DMS 273 (cell line): ENCODE measurements around the gene SLC1A2.

Experiments used
- DNase-seq: peaks from one replicate; lab custom pipeline; 2025; ENCODE audit not compliant: unreplicated experiment; lab: John Stamatoyannopoulos, UW

Gene SLC1A2

GRCh38 chr11:35305670-35306382 is 113.5 kb downstream of the SLC1A2 start:
- peak; percentile 40 for DNase-seq

- DNase-seq, result no peak
Measured at GRCh38 chr11:35304900-35305460, 114.4 kb downstream of the SLC1A2 start.

GRCh38 chr11:35304386-35304775 is 115.0 kb downstream of the SLC1A2 start:
- DNase-seq, result no peak

GRCh38 chr11:35303596-35304385 is 115.6 kb downstream of the SLC1A2 start:
- DNase-seq, result no peak

- DNase-seq, result no peak
Measured at GRCh38 chr11:35302398-35302797, 117.0 kb downstream of the SLC1A2 start.

GRCh38 chr11:35298369-35298768 is 121.0 kb downstream of the SLC1A2 start:
- DNase-seq, result no peak

- DNase-seq, result no peak
Measured at GRCh38 chr11:35295751-35296150, 123.6 kb downstream of the SLC1A2 start.

- no peak for DNase-seq
Measured at GRCh38 chr11:35293699-35294098, 125.7 kb downstream of the SLC1A2 start.

- no peak for DNase-seq
Measured at GRCh38 chr11:35293035-35293434, 126.3 kb downstream of the SLC1A2 start.

GRCh38 chr11:35292279-35292678 is 127.1 kb downstream of the SLC1A2 start:
- no peak for DNase-seq

GRCh38 chr11:35290876-35291275 is 128.5 kb downstream of the SLC1A2 start:
- no peak for DNase-seq

GRCh38 chr11:35289821-35290220 is 129.5 kb downstream of the SLC1A2 start:
- no peak for DNase-seq

GRCh38 chr11:35288817-35289541 is 130.4 kb downstream of the SLC1A2 start:
- no peak for DNase-seq

GRCh38 chr11:35288309-35288708 is 131.0 kb downstream of the SLC1A2 start:
- DNase-seq, result no peak

- no peak for DNase-seq
Measured at GRCh38 chr11:35287344-35287890, 131.9 kb downstream of the SLC1A2 start.

- DNase-seq, result no peak
Measured at GRCh38 chr11:35286126-35286525, 133.2 kb downstream of the SLC1A2 start.

GRCh38 chr11:35285471-35285870 is 133.9 kb downstream of the SLC1A2 start:
- no peak for DNase-seq

- DNase-seq, result no peak
Measured at GRCh38 chr11:35282221-35282882, 137.0 kb downstream of the SLC1A2 start.

GRCh38 chr11:35281169-35281688 is 138.1 kb downstream of the SLC1A2 start:
- DNase-seq, result no peak

- no peak for DNase-seq
Measured at GRCh38 chr11:35280727-35281126, 138.6 kb downstream of the SLC1A2 start.
